Islet of Langerhans (tissue), 1 donor: Measurements from ENCODE around the gene MAPK8IP2.
"Not testable (repeated sequence)": the region's sequence is repeated elsewhere in the genome, so short reads cannot be mapped to it uniquely, and the experiment has no call there.

Experiments
- FAIRE-seq: peaks from one replicate; lab custom pipeline; 2011; peaks lifted over from hg19 to GRCh38; lab: Jason Lieb, UNC

Gene MAPK8IP2

DNA sequence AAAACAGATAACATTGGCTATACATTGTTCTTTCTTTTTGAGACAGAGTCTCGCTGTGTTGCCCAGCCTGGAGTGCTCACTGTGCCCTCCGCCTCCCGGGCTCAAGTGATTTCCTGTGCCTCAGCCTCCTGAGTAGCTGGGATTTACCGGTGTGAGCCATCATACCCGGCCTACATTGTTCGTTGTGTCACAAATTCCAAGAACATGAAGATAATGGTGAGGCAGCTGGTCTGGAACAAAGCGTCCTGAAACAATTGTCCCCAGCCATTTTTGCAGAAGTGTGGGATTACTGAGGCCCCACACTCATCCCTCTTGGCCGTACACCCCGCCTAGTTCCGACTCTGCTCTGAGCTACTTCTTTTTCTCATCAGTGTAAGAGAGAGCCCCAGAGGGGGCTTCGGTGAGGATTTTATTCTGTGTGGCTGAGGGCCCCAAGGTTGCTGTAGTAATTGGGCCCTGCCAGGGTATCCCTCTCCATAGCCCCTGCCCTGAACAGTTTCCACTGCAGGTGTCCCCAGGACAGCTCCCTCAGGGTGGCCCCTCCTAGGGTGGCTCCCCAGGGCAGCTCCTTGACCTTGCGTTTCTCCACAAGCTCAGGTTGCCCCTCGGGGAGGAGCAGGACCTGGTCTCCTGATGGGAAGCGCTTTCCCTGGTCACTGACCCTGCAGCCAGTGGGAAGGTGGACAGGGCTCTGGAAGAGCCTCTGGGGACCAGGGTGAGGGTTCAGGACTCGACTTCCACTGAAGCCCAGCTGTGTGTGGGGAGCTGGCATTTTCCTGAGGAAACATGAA, 40.5 kb downstream of the MAPK8IP2 start:
- FAIRE-seq = no peak

DNA sequence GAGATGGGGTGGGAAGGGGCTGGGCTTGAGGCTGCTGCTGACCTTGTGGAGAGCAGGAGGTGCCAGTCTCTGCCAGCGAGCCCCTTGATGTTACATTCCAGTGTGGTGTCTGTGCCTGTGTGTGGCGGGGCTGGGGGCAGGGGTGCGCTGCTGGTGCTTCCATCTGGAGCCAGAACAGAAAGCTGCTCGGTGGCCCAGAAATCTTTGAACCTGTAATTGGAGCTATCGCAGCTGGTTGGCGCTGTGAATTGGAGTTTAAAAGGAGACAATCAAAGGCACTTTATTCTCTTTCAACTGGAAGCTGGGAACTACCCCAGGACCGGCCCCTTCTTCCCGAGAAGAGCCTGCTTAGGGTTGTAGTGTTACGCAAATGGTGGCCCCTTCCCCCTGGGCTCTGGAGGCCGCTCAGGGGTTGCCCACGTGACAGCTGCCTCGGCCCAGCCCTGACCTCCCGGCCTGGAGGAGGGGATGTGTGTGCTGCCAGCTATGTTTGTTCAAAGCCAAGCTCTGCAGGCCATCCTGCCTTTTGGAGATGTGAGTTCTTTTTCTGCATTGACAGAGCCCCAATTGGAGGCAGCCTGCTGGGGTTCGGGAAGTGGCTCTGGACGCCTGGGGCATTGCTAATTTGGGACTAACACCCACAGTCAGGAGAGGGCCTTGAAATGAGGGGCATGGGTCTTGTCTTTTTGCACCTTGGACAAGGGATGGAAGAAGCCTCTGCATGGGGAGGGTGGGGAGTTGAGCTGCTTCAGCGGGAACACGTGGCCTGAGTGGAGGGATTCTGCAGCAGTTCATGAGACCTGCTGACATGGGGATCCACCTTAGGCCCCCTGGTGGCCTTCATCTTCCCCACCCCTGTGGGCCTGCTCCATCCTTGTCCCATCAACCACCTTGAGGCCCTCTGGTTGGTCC, 41.4 kb downstream of the MAPK8IP2 start:
- no peak for FAIRE-seq

DNA sequence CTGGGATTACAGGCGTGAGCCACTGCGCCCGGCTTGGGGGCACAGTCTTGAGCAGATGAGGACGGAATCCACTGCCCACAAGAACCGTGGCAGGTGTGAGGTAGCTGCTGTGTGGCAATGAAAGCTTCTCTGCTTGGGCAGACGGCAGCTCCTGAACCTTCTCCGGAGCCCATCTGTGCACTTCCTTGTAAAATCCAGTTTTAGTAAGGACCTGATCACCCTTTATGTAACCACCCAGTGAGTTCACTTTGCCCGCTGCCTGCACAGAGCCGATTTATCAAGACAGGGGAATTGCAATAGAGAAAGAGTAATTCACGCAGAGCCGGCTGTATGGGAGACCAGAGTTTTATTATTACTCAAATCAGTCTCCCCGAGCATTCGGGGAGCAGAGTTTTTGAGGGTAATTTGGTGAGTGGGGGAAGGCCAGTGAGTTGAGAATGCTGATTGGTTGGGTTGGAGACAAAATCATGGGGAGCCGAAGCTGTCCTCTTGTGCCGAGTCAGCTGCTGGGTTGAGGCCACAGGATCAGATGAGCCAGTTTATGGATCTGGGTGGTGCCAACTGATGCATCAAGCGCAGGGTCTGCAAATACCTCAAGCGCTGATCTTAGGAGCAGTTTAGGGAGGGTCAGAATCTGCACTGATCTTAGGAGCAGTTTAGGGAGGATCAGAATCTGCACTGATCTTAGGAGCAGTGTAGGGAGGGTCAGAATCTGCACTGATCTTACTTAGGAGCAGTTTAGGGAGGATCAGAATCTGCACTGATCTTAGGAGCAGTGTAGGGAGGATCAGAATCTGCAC, 42.6 kb downstream of the MAPK8IP2 start:
- not testable (repeated sequence) for FAIRE-seq

DNA sequence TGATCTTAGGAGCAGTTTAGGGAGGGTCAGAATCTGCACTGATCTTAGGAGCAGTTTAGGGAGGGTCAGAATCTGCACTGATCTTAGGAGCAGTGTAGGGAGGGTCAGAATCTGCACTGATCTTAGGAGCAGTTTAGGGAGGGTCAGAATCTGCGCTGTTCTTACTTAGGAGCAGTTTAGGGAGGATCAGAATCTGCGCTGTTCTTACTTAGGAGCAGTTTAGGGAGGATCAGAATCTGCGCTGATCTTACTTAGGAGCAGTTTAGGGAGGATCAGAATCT, 43.2 kb downstream of the MAPK8IP2 start:
- not testable (repeated sequence) for FAIRE-seq

DNA sequence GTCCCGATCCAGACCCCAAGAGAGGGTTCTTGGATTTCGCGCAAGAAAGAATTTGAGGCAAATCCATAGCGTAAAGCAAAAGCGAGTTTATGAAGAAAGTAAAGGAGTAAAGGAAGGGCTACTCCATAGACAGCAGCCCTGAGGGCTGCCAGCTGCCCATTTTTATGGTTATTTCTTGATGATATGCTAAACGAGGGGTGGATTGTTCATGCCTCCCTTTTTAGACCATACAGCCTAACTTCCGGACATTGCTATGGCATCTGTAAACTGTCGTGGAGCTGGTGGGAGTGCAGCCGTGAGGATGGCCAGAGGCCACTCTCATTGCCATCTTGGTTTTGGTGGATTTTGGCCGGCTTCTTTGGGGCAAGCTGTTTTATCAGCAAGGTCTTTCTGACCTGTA, 52.7 kb downstream of the MAPK8IP2 start:
- FAIRE-seq = no peak

DNA sequence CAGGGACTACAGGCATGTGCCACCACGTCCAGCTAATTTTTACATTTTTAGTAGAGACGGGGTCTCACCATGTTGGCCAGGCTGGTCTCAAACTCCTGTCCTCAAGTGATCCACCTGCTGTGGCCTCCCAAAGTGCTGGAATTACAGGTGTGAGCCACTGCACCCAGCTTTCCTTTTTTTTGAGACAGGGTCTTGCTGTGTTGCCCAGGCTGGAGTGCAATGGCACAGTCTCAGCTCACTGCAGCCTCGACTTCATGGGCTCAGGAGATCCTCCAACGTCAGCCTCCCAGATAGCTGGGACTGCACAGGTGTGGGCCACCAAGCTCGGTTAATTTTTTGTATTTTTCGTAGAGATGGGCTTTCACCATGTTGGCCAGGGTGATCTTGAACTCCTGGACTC, 54.1 kb downstream of the MAPK8IP2 start:
- not testable (repeated sequence) for FAIRE-seq

DNA sequence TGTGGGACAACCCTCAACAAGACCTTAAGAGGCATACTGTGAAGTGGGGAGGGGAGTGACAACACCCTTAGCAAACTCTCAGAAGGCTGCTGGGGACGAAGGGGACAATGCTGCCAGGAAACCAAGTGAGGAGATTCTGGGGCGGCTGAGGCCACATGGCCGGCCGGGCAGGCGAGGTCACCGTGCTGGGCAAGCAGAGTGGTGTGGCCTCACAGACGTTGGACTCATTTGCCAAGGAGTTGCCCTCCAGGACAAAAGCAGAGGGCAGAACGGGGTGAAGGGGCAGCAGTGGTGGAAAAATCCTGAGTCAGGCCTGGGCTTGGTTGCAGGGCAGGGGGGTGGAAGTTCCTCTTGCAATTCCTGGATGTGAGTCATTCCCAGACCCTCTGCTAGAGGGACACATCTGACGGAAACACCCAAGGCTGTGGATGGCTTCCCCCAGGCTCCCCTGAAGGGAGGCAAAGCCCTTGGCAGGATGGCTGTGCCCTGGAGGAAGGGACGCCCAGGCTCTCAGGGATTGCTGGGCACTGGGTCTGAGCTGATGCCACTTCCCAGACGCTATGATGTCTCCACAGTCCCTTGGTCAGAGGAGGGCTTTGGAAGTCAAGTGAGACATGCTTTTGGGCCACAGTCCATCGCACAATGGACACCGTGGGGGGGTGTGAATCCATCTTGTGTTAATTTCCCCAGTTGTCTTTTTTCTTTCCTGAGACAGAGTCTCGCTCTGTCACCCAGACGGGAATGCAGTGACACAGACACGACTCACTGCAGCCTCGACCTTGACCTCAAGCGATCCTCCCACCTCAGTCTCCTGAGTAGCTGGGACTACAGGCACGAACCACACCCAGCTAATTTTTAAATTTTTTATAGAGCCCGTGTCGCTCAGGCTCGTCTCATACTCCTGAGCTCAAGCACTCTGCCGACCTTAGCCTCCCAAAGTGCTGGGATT, 55.8 kb downstream of the MAPK8IP2 start:
- FAIRE-seq = no peak

DNA sequence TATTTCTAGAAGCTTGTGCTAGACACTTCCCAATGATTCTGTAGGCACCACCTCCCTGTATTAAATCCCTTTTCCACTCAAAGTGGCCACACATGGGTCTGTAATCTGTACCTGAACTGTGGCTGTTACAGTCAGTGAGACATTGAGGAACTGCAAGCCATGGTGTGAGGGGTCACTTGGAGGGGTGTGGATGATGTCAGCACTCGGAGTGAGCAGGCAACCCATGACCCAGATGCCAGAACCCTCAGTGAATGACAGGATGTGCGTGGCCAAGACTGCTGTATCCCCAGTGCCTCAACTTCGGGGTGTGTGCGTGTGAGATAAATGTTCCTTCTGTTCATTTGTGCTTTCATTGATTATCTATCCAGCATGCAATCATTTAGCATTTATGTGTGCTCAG, 57.3 kb downstream of the MAPK8IP2 start:
- no peak for FAIRE-seq

DNA sequence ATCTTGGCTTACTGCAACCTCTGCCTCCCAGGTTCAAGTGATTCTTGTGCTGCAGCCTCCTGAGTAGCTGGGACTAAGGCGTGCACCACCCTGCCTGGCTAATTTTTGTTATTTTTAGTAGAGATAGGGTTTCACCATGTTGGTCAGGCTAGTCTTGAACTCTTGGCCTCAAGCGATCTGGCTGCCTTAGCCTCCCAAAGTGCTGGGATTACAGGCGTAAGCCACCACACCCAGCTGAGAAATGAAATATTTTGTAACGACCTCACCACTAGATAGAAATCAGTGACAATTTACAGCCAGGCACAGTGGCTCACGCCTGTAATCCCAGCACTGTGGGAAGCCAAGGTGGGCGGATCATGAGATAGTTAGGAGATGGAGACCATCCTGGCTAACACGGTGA, 59.1 kb downstream of the MAPK8IP2 start:
- not testable (repeated sequence) for FAIRE-seq

DNA sequence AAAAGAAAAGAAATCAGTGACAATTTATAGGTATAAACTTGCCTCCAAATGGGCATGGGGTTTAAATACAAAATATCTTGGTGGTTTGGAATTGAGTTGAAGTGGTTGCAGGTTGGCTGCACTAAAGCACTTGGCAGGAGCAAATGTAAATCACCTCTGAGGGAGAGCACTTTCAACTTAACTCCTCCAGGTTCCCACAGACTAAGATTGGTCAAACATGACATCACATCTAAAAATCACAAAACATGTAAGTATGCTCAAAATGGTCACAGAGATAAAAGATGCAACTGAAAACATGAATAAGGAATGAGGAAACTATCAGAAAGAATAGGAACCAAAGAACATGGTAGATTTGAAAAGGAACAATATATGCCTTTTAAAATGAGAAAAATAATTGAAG, 59.7 kb downstream of the MAPK8IP2 start:
- FAIRE-seq = no peak
